OCI-LY7 (cell line): Measurements from ENCODE around the gene LMO2.

ENCODE experiments used
- EZH2phosphoT487 ChIP-seq: fragments of 200-600 bp; sonication (generic); IDR thresholded peaks from 2 replicates; pipeline ENCODE4 v1.6.1; 2018; ENCODE audit warnings: low read depth, borderline replicate concordance, mild to moderate bottlenecking, mixed run types, antibody characterized with exemption, low read length, moderate library complexity, mixed read lengths
- TF ChIP-seq, protein P1 (sequence below): fragments of 200-600 bp; sonication (generic); conservative IDR thresholded peaks from 2 replicates; pipeline ENCODE4 v1.5.1; 2014; ENCODE audit warnings: mild to moderate bottlenecking, antibody characterized with exemption, low read length, moderate library complexity, mixed read lengths

DNA sequence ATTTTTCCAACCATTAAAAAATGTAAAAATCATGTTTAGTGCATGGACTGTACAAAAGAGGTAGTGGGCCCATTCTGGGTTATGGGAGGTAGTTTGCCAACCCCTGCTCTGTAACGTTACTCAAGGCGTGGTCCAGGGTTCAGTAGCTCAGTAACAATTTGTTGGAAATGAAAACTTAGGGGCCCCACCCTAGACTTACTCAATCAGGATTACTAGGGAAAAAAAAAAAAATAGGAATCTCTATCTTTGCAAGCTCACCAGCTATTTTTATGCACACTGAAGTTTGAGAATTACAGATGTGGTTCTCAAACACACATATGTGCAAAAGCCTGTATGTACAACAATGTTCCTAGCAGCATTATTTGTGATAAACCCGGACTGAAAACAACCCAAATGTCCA is 17.3 kb upstream of the LMO2 start:
- TF ChIP-seq, protein P1, sequence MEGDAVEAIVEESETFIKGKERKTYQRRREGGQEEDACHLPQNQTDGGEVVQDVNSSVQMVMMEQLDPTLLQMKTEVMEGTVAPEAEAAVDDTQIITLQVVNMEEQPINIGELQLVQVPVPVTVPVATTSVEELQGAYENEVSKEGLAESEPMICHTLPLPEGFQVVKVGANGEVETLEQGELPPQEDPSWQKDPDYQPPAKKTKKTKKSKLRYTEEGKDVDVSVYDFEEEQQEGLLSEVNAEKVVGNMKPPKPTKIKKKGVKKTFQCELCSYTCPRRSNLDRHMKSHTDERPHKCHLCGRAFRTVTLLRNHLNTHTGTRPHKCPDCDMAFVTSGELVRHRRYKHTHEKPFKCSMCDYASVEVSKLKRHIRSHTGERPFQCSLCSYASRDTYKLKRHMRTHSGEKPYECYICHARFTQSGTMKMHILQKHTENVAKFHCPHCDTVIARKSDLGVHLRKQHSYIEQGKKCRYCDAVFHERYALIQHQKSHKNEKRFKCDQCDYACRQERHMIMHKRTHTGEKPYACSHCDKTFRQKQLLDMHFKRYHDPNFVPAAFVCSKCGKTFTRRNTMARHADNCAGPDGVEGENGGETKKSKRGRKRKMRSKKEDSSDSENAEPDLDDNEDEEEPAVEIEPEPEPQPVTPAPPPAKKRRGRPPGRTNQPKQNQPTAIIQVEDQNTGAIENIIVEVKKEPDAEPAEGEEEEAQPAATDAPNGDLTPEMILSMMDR, result no peak
- TF ChIP-seq EZH2phosphoT487, result no peak
